Type B pancreatic cell (in vitro differentiated cells): ENCODE measurements around the gene NMT2. TPM values are rescaled to one million over a fixed set of nuclear protein-coding genes. Genes with fewer than 3 reads are reported as not detected.
A peak's percentile ranks its signal among the peaks of the same experiment; 100 is the strongest.

ENCODE experiments used
- DNase-seq: peaks from one replicate; pipeline ENCODE4 v3.0.0; 2021; ENCODE audit warnings: mixed read lengths; ENCODE audit not compliant: unreplicated experiment; ENCODE audit errors: extremely low spot score
- H3K27ac Mint-ChIP-seq: 2 replicates; pipeline ENCODE4 v1.8.0; 2021; ENCODE audit warnings: mild to moderate bottlenecking, mixed read lengths
- H3K27me3 Mint-ChIP-seq: 2 replicates; pipeline ENCODE4 v1.8.0; 2021; ENCODE audit warnings: mixed read lengths
- H3K36me3 Mint-ChIP-seq: 2 replicates; pipeline ENCODE4 v1.8.0; 2021; ENCODE audit warnings: mixed read lengths
- H3K4me1 Mint-ChIP-seq: one replicate; pipeline ENCODE4 v1.8.0; 2021; ENCODE audit warnings: mixed read lengths; ENCODE audit not compliant: unreplicated experiment
- H3K4me3 Mint-ChIP-seq: 2 replicates; pipeline ENCODE4 v1.8.0; 2021; ENCODE audit warnings: mild to moderate bottlenecking, mixed read lengths
- H3K9me3 Mint-ChIP-seq: 2 replicates; pipeline ENCODE4 v1.8.0; 2021; ENCODE audit warnings: mixed read lengths
- CTCF ChIP-seq: fragments of 200-600 bp; sonication (generic); conservative IDR thresholded peaks from 2 replicates; pipeline ENCODE4 v1.5.0; 2021; ENCODE audit warnings: antibody characterized with exemption, mild to moderate bottlenecking
- total RNA-seq: library from RNA; stranded (reverse); gene quantifications from 2 replicates; pipeline ENCODE4 v1.2.1, GENCODE V29; 2021; ENCODE audit warnings: low replicate concordance

The NMT2 gene
- total RNA-seq, 1 donor from 2014 or later, result 23.1 TPM

GRCh38 chr10:15088428-15089261 lies 79.8 kb downstream of the NMT2 start, which contains the start of gene ACBD7:
Gene ACBD7, minus strand, starts transcription at chr10:15088776. Its CDS starts 48 bp downstream, at chr10:15088728.
- H3K9me3 Mint-ChIP-seq, result no peaks in the 10 kb centered on the region
- H3K36me3 Mint-ChIP-seq, result no peaks in the 10 kb centered on the region
- TF ChIP-seq CTCF, result peak; percentile 76
- H3K4me3 Mint-ChIP-seq, result peak within 1 kb of the TSS; percentile 82
- peaks cover 5% of the 10 kb centered on the region for H3K4me1 Mint-ChIP-seq
- peaks cover 6% of the 10 kb centered on the region for H3K27me3 Mint-ChIP-seq
- no peak within 1 kb of the TSS for H3K27ac Mint-ChIP-seq
- peak; percentile 90 for DNase-seq

GRCh38 chr10:15084502-15084922 lies 84.0 kb downstream of the NMT2 start:
- Mint-ChIP-seq H3K27ac (no peak overlapping the region), H3K9me3 (no peaks in the 10 kb centered on the region), H3K36me3 (no peaks in the 10 kb centered on the region), H3K27me3 (no peaks in the 10 kb centered on the region), H3K4me3 (no peak overlapping the region), H3K4me1 (peaks cover 5% of the 10 kb centered on the region)
- no peak for TF ChIP-seq CTCF
- no peak for DNase-seq

GRCh38 chr10:15083674-15084501 lies 84.6 kb downstream of the NMT2 start:
- Mint-ChIP-seq H3K4me3 (no peak overlapping the region), H3K27ac (no peak overlapping the region)
- DNase-seq, result peak; percentile 44

GRCh38 chr10:15075421-15075820 lies 93.1 kb downstream of the NMT2 start:
- Mint-ChIP-seq H3K9me3 (peaks cover 8% of the 10 kb centered on the region), H3K27ac (no peak overlapping the region), H3K4me3 (no peak overlapping the region), H3K36me3 (no peaks in the 10 kb centered on the region), H3K27me3 (no peaks in the 10 kb centered on the region), H3K4me1 (no peaks in the 10 kb centered on the region)
- peak; percentile 22 for DNase-seq
- no peak for TF ChIP-seq CTCF

More at GRCh38 chr10:15083674-15084501, 84.6 kb downstream of the NMT2 start:
- Mint-ChIP-seq H3K9me3 (no peaks in the 10 kb centered on the region), H3K27me3 (no peaks in the 10 kb centered on the region), H3K36me3 (no peaks in the 10 kb centered on the region), H3K4me1 (peaks cover 5% of the 10 kb centered on the region)
- TF ChIP-seq CTCF, result no peak

DNA sequence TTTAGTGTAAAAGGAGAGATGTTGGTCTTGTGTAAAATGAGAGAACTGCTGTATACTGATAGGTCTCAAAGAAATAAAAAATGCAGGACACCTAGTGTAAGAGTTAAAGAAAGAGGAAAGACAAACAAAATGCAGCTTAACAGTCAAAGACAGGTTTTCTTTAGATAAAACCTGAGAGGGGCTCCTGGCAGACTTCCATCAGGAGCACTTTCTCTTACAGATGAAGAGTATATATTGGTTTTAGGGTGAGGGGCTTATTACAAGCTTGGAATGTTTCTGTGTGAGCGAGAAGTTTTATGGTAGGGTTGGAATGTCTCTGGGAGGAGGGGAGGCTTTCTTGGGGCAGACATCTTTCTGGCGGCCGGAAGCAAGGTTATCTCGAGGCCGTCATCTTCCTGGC lies 96.1 kb downstream of the NMT2 start:
- H3K4me3 Mint-ChIP-seq, result no peak overlapping the region
- H3K36me3 Mint-ChIP-seq, result no peaks in the 10 kb centered on the region
- H3K9me3 Mint-ChIP-seq, result peaks cover 13% of the 10 kb centered on the region
- no peak for TF ChIP-seq CTCF
- H3K4me1 Mint-ChIP-seq, result no peaks in the 10 kb centered on the region
- no peak for DNase-seq
- H3K27ac Mint-ChIP-seq, result no peak overlapping the region
- no peaks in the 10 kb centered on the region for H3K27me3 Mint-ChIP-seq
